Measurements from ENCODE around the gene MMP1. TPM values are rescaled to one million over a fixed set of nuclear protein-coding genes. Genes with fewer than 3 reads are reported as not detected.

MMP1 gene
- total and polyA plus RNA-seq, 12 donors = 0.07 TPM; not detected in 11

GRCh38 chr11:102813484-102813883, 15.5 kb upstream of the MMP1 start:
- Histone ChIP-seq H3K27ac (no peak overlapping the region), H3K4me3 (no peak overlapping the region), H3K36me3 (replicated peaks in 1 of 2) (no peaks in the 10 kb centered on the region), H3K9me3 (replicated peaks in 1 of 3) (peaks cover 0 to 4% (median 0%) of the 10 kb centered on the region in 3 donors), H3K27me3 (no peaks in the 10 kb centered on the region), H3K4me1 (replicated peaks in 1 of 2) (no peaks in the 10 kb centered on the region)
- no peak for DNase-seq
- intact Hi-C loops (cut with DNase I) = no loop called here
- no peak for TF ChIP-seq POLR2A (IDR thresholded peaks at IDR 0.05)
- TF ChIP-seq CTCF (IDR thresholded peaks at IDR 0.05) = no peak
- 72 to 76% (median 74%) methylated on average over 1 of the region's 1 CpG for WGBS, 4 donors

GRCh38 chr11:102812188-102812587, 14.2 kb upstream of the MMP1 start:
- intact Hi-C loops (cut with DNase I) = no loop called here
- 63 to 77% (median 64%) methylated on average over 3 of the region's 3 CpGs for WGBS, 4 donors
- Histone ChIP-seq H3K36me3 (replicated peaks in 1 of 2) (no peaks in the 10 kb centered on the region), H3K4me1 (replicated peaks in 1 of 2) (no peaks in the 10 kb centered on the region), H3K27me3 (no peaks in the 10 kb centered on the region), H3K27ac (no peak overlapping the region), H3K9me3 (replicated peaks in 1 of 3) (peaks cover 0 to 4% (median 0%) of the 10 kb centered on the region in 3 donors), H3K4me3 (no peak overlapping the region)
- no peak for DNase-seq
- TF ChIP-seq CTCF (IDR thresholded peaks at IDR 0.05) (no peak), POLR2A (IDR thresholded peaks at IDR 0.05) (no peak)

GRCh38 chr11:102810950-102811660, 13.1 kb upstream of the MMP1 start:
- Histone ChIP-seq H3K36me3 (replicated peaks in 1 of 2) (no peaks in the 10 kb centered on the region), H3K9me3 (replicated peaks in 1 of 3) (peaks cover 0 to 4% (median 0%) of the 10 kb centered on the region in 3 donors), H3K4me1 (replicated peaks in 1 of 2) (no peaks in the 10 kb centered on the region), H3K4me3 (no peak overlapping the region), H3K27ac (no peak overlapping the region), H3K27me3 (no peaks in the 10 kb centered on the region)
- no peak for DNase-seq
- 2 to 8% (median 5%) methylated on average over 3 of the region's 3 CpGs for WGBS, 4 donors
- intact Hi-C loops (cut with DNase I) = no loop called here
- TF ChIP-seq POLR2A (IDR thresholded peaks at IDR 0.05) (no peak), CTCF (IDR thresholded peaks at IDR 0.05) (peak in 4 of 6 experiments; percentile 12 to 33 (median 27))

GRCh38 chr11:102809971-102810370, 12.0 kb upstream of the MMP1 start:
- no peak for DNase-seq
- TF ChIP-seq POLR2A (IDR thresholded peaks at IDR 0.05) (no peak), CTCF (IDR thresholded peaks at IDR 0.05) (no peak)
- intact Hi-C loops (cut with DNase I) = no loop called here
- H3K4me1 ChIP-seq (replicated peaks in 1 of 2) = no peaks in the 10 kb centered on the region
- no peak overlapping the region for H3K27ac ChIP-seq
- 75 to 82% (median 78%) methylated on average over 2 of the region's 2 CpGs for WGBS, 4 donors
- no peaks in the 10 kb centered on the region for H3K36me3 ChIP-seq (replicated peaks in 1 of 2)
- H3K27me3 ChIP-seq = no peaks in the 10 kb centered on the region
- H3K4me3 ChIP-seq = no peak overlapping the region
- peaks cover 0 to 4% (median 0%) of the 10 kb centered on the region in 3 donors for H3K9me3 ChIP-seq (replicated peaks in 1 of 3)
